ENCODE measurements around the gene LDLRAP1.

GRCh38 chr1:25580927-25581326 lies 37.5 kb downstream of the LDLRAP1 start:
- TF ChIP-seq TAF1 (IDR thresholded peaks at IDR 0.05; ENCODE audit: borderline replicate concordance, low read depth, low read length), result no peak
- TF ChIP-seq POLR2AphosphoS5 (IDR thresholded peaks at IDR 0.05; ENCODE audit: low read depth, low read length), result no peak

Data from GM12892 (cell line).